CD14-positive monocyte (primary cell): ENCODE measurements around the gene CADM1. TPM values are rescaled to one million over a fixed set of nuclear protein-coding genes. Genes with fewer than 3 reads are reported as not detected.

ENCODE experiments used
- DNase-seq, 3 donors: peaks; one replicate each; pipeline ENCODE4 v3.0.0-alpha.2; 2011 to 2022
- H2AFZ ChIP-seq: 2 replicates; pipeline ENCODE4 v1.6.0; 2012; ENCODE audit warnings: mild to moderate bottlenecking, low read depth, low read length, inconsistent platforms; ENCODE audit not compliant: insufficient read depth, poor library complexity, severe bottlenecking
- H3K27ac ChIP-seq, 2 donors: 1 replicate in 1 of 2; 2 replicates in 1 of 2; pipeline ENCODE4 v1.5.1; 2012 to 2013; ENCODE audit warnings: low read length in 2 of 2, control low read depth in 1 of 2, inconsistent platforms in 1 of 2, low read depth in 1 of 2, mild to moderate bottlenecking in 1 of 2
- H3K27me3 ChIP-seq, 2 donors: one replicate each; pipeline versions ENCODE4 v1.6.0 to v1.6.1; 2011 to 2013; ENCODE audit warnings: low read length in 2 of 2; ENCODE audit not compliant: control insufficient read depth in 2 of 2, insufficient read depth in 2 of 2
- H3K36me3 ChIP-seq, 2 donors: replicated peaks in 1 of 2; 1 replicate in 1 of 2; 2 replicates in 1 of 2; pipeline versions ENCODE4 v1.5.1 to v1.6.1; 2012 to 2013; ENCODE audit warnings: low read length in 2 of 2, control low read depth in 1 of 2, inconsistent platforms in 1 of 2, mild to moderate bottlenecking in 1 of 2; ENCODE audit not compliant: insufficient read depth in 2 of 2, control insufficient read depth in 1 of 2
- H3K4me1 ChIP-seq, 2 donors: 1 replicate in 1 of 2; 2 replicates in 1 of 2; pipeline versions ENCODE4 v1.5.1 to v1.6.1; 2012 to 2013; ENCODE audit warnings: low read length in 2 of 2, control low read depth in 1 of 2, inconsistent platforms in 1 of 2, mild to moderate bottlenecking in 1 of 2, moderate library complexity in 1 of 2; ENCODE audit not compliant: insufficient read depth in 2 of 2, control insufficient read depth in 1 of 2
- H3K4me2 ChIP-seq: replicated peaks from 2 replicates; pipeline ENCODE3; 2012; ENCODE audit warnings: low read length, moderate library complexity, mild to moderate bottlenecking; ENCODE audit not compliant: poor library complexity, severe bottlenecking; ENCODE audit errors: extremely low read depth
- H3K4me3 ChIP-seq, 3 experiments: fragments of 200-600 bp in 1 of 3; sonication (generic) in 1 of 3; replicated peaks in 1 of 3; 1 replicate in 2 of 3; 2 replicates in 1 of 3; pipeline ENCODE4 v1.5.1; 2011 to 2013; ENCODE audit warnings: low read length in 3 of 3, mild to moderate bottlenecking in 3 of 3, control low read depth in 2 of 3, low read depth in 2 of 3, inconsistent platforms in 1 of 3, moderate library complexity in 1 of 3
- H3K79me2 ChIP-seq: 2 replicates; pipeline ENCODE4 v1.6.0; 2012; ENCODE audit warnings: mild to moderate bottlenecking, control low read depth, inconsistent platforms, low read length, moderate library complexity; ENCODE audit not compliant: insufficient read depth
- H3K9ac ChIP-seq: 2 replicates; pipeline ENCODE4 v1.6.0; 2017; ENCODE audit warnings: low read length, mild to moderate bottlenecking; ENCODE audit not compliant: insufficient read depth, poor library complexity, severe bottlenecking
- H3K9me3 ChIP-seq, 2 donors: replicated peaks in 1 of 2; 1 replicate in 1 of 2; 2 replicates in 1 of 2; pipeline versions ENCODE4 v1.5.1 to v1.6.1; 2012 to 2013; ENCODE audit warnings: low read length in 2 of 2, control low read depth in 1 of 2; ENCODE audit not compliant: control insufficient read depth in 1 of 2, insufficient read depth in 1 of 2
- H4K20me1 ChIP-seq: 2 replicates; pipeline ENCODE4 v1.6.0; 2012; ENCODE audit warnings: mild to moderate bottlenecking, low read length, control low read depth, moderate library complexity; ENCODE audit not compliant: insufficient read depth
- H3K27ac Mint-ChIP-seq, 7 donors: one replicate each; pipeline ENCODE4 v1.8.0; 2020; ENCODE audit warnings: mild to moderate bottlenecking in 7 of 7, mixed read lengths in 7 of 7, moderate library complexity in 6 of 7, inconsistent platforms in 2 of 7
- H3K27me3 Mint-ChIP-seq, 3 donors: one replicate each; pipeline ENCODE4 v1.8.0; 2021 to 2022; ENCODE audit warnings: low read depth in 3 of 3, mild to moderate bottlenecking in 3 of 3, mixed read lengths in 3 of 3, moderate library complexity in 3 of 3, inconsistent platforms in 1 of 3
- H3K36me3 Mint-ChIP-seq, 2 donors: one replicate each; pipeline ENCODE4 v1.8.0; 2020; ENCODE audit warnings: mixed read lengths in 2 of 2, inconsistent platforms in 1 of 2, mild to moderate bottlenecking in 1 of 2
- H3K4me1 Mint-ChIP-seq: one replicate; pipeline ENCODE4 v1.8.0; 2020; ENCODE audit warnings: mild to moderate bottlenecking, mixed read lengths
- H3K4me3 Mint-ChIP-seq, 2 donors: one replicate each; pipeline ENCODE4 v1.8.0; 2020; ENCODE audit warnings: mild to moderate bottlenecking in 2 of 2, mixed read lengths in 2 of 2, moderate library complexity in 1 of 2
- H3K9me3 Mint-ChIP-seq, 7 donors: one replicate each; pipeline ENCODE4 v1.8.0; 2020 to 2022; ENCODE audit warnings: mixed read lengths in 7 of 7, mild to moderate bottlenecking in 6 of 7, moderate library complexity in 6 of 7, inconsistent platforms in 2 of 7
- WGBS: methylation state at CpG from one replicate; pipeline ENCODE4 v1.1.5; 2013; ENCODE audit warnings: missing lambda C conversion rate; ENCODE audit not compliant: insufficient coverage; 5-methylcytosine and 5-hydroxymethylcytosine counted together
- intact Hi-C, 2 donors: fragments of 100-400 bp; cut with micrococcal nuclease; formaldehyde crosslinking; loops; one replicate each; pipeline versions ENCODE4 v1.15.0 to v1.15.1; 2023
- polyA plus RNA-seq, 3 donors: library from polyadenylated mRNA; depleted of rRNA in 1 of 3; unstranded in 2 of 3; stranded (reverse) in 1 of 3; fragments of 300-500 nt in 2 of 3; fragments of >200 nt in 1 of 3; fragmentation: Illumina TruSeq in 2 of 3; gene quantifications; 1 replicate in 2 of 3; 2 replicates in 1 of 3; pipeline ENCODE4 v1.2.3, GENCODE V29; 2012 to 2021
- TF ChIP-seq, protein P1 (sequence below): fragments of 200-600 bp; IDR thresholded peaks from one replicate; pipeline ENCODE4 v1.8.0; 2022; ENCODE audit warnings: antibody characterized with exemption, mild to moderate bottlenecking

The CADM1 gene
- polyA plus RNA-seq, 3 donors: not detected

DNA sequence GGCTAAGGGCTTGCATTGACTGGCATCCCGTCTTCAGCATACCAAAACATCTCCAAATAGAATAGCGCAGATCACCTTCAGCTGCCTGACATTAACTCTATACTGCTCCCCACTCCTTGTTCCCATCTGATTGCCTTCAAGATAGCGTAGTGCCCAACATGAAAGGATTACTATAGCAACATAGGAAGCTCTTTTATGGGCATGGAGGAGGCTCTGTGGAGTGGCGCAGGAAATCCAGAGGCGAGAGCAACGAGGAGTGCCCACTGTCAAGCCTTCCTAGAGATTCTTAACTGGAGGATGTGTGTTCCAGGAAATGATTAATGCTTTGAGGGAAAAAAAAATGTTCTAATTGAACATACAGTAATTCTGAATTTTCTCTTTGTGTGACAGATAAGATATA, 213.3 kb downstream of the CADM1 start:
- no peaks in the 10 kb centered on the region for H3K27me3 ChIP-seq
- H3K4me2 ChIP-seq: no peak overlapping the region
- H3K9ac ChIP-seq: no peak overlapping the region
- no peaks in the 10 kb centered on the region for H3K36me3 ChIP-seq
- Mint-ChIP-seq H3K9me3 (peaks cover 0 to 3% (median 0%) of the 10 kb centered on the region in 7 donors), H3K4me3 (no peak overlapping the region), H3K27me3 (peaks cover 0 to 2% (median 0%) of the 10 kb centered on the region in 3 donors), H3K36me3 (no peaks in the 10 kb centered on the region), H3K27ac (no peak overlapping the region), H3K4me1 (no peaks in the 10 kb centered on the region)
- no peak overlapping the region for H3K4me3 ChIP-seq
- WGBS: 100% methylated on average over 2 of the region's 6 CpGs
- H3K9me3 ChIP-seq: no peaks in the 10 kb centered on the region
- H4K20me1 ChIP-seq: no peaks in the 10 kb centered on the region
- no peak for DNase-seq
- H2AFZ ChIP-seq: no peak overlapping the region
- no peak overlapping the region for H3K27ac ChIP-seq
- H3K4me1 ChIP-seq: no peaks in the 10 kb centered on the region
- intact Hi-C loops: no loop called here
- no peaks in the 10 kb centered on the region for H3K79me2 ChIP-seq
- TF ChIP-seq, protein P1, sequence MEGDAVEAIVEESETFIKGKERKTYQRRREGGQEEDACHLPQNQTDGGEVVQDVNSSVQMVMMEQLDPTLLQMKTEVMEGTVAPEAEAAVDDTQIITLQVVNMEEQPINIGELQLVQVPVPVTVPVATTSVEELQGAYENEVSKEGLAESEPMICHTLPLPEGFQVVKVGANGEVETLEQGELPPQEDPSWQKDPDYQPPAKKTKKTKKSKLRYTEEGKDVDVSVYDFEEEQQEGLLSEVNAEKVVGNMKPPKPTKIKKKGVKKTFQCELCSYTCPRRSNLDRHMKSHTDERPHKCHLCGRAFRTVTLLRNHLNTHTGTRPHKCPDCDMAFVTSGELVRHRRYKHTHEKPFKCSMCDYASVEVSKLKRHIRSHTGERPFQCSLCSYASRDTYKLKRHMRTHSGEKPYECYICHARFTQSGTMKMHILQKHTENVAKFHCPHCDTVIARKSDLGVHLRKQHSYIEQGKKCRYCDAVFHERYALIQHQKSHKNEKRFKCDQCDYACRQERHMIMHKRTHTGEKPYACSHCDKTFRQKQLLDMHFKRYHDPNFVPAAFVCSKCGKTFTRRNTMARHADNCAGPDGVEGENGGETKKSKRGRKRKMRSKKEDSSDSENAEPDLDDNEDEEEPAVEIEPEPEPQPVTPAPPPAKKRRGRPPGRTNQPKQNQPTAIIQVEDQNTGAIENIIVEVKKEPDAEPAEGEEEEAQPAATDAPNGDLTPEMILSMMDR: no peak

DNA sequence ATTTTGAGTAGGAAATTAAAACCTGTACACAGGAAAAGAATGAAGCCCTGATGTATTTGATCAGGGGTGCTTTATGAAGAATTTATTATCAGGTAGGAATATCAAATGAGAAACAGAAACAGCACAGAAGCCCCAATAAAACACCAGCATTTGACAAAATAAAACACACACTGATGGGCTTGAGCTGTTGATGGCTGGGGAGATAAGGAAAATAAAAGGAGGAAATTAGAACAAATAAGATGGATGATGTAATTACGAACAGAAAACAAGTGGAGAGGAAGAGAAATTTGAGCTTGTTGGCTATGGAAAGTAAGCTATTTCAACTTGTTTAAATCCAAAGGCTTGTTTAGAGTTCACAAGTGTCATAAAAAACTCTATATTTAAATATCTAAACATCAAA, 213.7 kb downstream of the CADM1 start:
- no peaks in the 10 kb centered on the region for H4K20me1 ChIP-seq
- no peaks in the 10 kb centered on the region for H3K4me1 ChIP-seq
- Mint-ChIP-seq H3K27ac (no peak overlapping the region), H3K27me3 (peaks cover 0 to 2% (median 0%) of the 10 kb centered on the region in 3 donors), H3K9me3 (peaks cover 0 to 3% (median 0%) of the 10 kb centered on the region in 7 donors), H3K4me3 (no peak overlapping the region), H3K36me3 (no peaks in the 10 kb centered on the region), H3K4me1 (no peaks in the 10 kb centered on the region)
- DNase-seq: no peak
- intact Hi-C loops: no loop called here
- no peak overlapping the region for H3K27ac ChIP-seq
- no peak overlapping the region for H2AFZ ChIP-seq
- no peaks in the 10 kb centered on the region for H3K36me3 ChIP-seq
- H3K9ac ChIP-seq: no peak overlapping the region
- no peak overlapping the region for H3K4me3 ChIP-seq
- TF ChIP-seq, protein P1: no peak
- H3K79me2 ChIP-seq: no peaks in the 10 kb centered on the region
- no peak overlapping the region for H3K4me2 ChIP-seq
- no peaks in the 10 kb centered on the region for H3K9me3 ChIP-seq
- WGBS: no CpG with 5 or more reads among the region's 1 CpG
- no peaks in the 10 kb centered on the region for H3K27me3 ChIP-seq
